Sigmoid colon (tissue), 4 donors: ENCODE results near the gene LRP6.

ENCODE experiments used
- CTCF ChIP-seq, 4 experiments: fragments of 450-650 bp in 3 of 4; fragments of 200-600 bp in 1 of 4; IDR thresholded peaks; one replicate each; pipeline ENCODE4 v1.5.1; 2016 to 2019; ENCODE audit warnings: antibody characterized with exemption in 4 of 4, mild to moderate bottlenecking in 3 of 4, moderate library complexity in 2 of 4
- EP300 ChIP-seq, 4 donors: sonication (generic); formaldehyde crosslinking; IDR thresholded peaks; one replicate each; pipeline ENCODE4 v1.6.1; 2017; ENCODE audit warnings: antibody characterized with exemption in 4 of 4
- POLR2A ChIP-seq, 2 donors: fragments of 450-650 bp; IDR thresholded peaks; one replicate each; pipeline ENCODE4 v1.6.1; 2016; ENCODE audit warnings: antibody characterized with exemption in 2 of 2, mild to moderate bottlenecking in 2 of 2, moderate library complexity in 2 of 2
- POLR2AphosphoS5 ChIP-seq, 4 donors: sonication (generic); formaldehyde crosslinking; IDR thresholded peaks; one replicate each; pipeline ENCODE4 v1.6.1; 2017; ENCODE audit warnings: antibody characterized with exemption in 4 of 4

GRCh38 chr12:12176402-12176801 lies 90.4 kb downstream of the LRP6 start:
- TF ChIP-seq CTCF (IDR thresholded peaks at IDR 0.05) (no peak), EP300 (IDR thresholded peaks at IDR 0.05) (no peak), POLR2AphosphoS5 (IDR thresholded peaks at IDR 0.05) (no peak), POLR2A (IDR thresholded peaks at IDR 0.05) (no peak)
